ENCODE results near the gene SERHL2.
"Not testable (repeated sequence)": the region's sequence is repeated elsewhere in the genome, so short reads cannot be mapped to it uniquely, and the experiment has no call there.

Gene SERHL2

GRCh38 chr22:42512273-42512990 lies 41.3 kb upstream of the SERHL2 start:
- H3K27me3 ChIP-seq (ENCODE audit: insufficient read depth, poor library complexity, severe bottlenecking); H3K27ac ChIP-seq (ENCODE audit: poor library complexity, severe bottlenecking); DNase-seq (ENCODE audit: low spot score); H3K4me3 ChIP-seq (ENCODE audit: severe bottlenecking); H3K4me1 ChIP-seq (ENCODE audit: insufficient read depth, poor library complexity, severe bottlenecking); H3K36me3 ChIP-seq (ENCODE audit: low read depth); H3K9me3 ChIP-seq (ENCODE audit: severe bottlenecking): not testable (repeated sequence)
- ATAC-seq (ENCODE audit: low read depth), result peak; percentile 40; the same call in 2 of the 3 replicates
- peak; percentile 42 for TF ChIP-seq CTCF (IDR thresholded peaks at IDR 0.05; ENCODE audit: poor library complexity, severe bottlenecking)

DNA sequence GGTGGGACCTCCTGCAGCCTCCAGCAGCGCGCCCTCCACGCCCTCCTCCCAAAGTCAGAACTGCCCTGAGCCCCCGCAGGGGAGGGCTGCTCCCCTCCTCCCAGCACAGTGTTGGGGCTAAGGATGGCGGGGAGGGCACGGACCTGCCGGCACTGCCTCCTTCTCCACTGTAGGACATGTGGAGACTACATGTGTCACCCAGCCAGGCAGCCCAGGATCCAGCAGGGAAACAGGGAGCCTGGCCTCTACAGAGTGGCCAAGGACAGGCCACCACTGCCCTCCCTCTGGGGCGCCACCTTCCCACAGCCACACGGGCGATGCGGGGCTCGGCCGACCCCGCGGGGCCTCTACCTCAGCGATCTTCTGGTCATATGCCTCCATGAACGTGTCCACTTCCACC lies 39.4 kb upstream of the SERHL2 start:
- ATAC-seq (ENCODE audit: low read depth); H3K27ac ChIP-seq (ENCODE audit: poor library complexity, severe bottlenecking); H3K4me3 ChIP-seq (ENCODE audit: severe bottlenecking); H3K9me3 ChIP-seq (ENCODE audit: severe bottlenecking); H3K27me3 ChIP-seq (ENCODE audit: insufficient read depth, poor library complexity, severe bottlenecking); H3K4me1 ChIP-seq (ENCODE audit: insufficient read depth, poor library complexity, severe bottlenecking); DNase-seq (ENCODE audit: low spot score): not testable (repeated sequence)
- H3K36me3 ChIP-seq (ENCODE audit: low read depth), result peaks cover 12% of the 10 kb centered on the region; the same call in 1 of the 2 replicates

GRCh38 chr22:42515304-42515703 lies 38.5 kb upstream of the SERHL2 start:
- not testable (repeated sequence) for DNase-seq (ENCODE audit: low spot score); H3K4me3 ChIP-seq (ENCODE audit: severe bottlenecking); ATAC-seq (ENCODE audit: low read depth); H3K4me1 ChIP-seq (ENCODE audit: insufficient read depth, poor library complexity, severe bottlenecking); H3K27ac ChIP-seq (ENCODE audit: poor library complexity, severe bottlenecking); H3K9me3 ChIP-seq (ENCODE audit: severe bottlenecking); H3K27me3 ChIP-seq (ENCODE audit: insufficient read depth, poor library complexity, severe bottlenecking)
- peaks cover 12% of the 10 kb centered on the region; the same call in 1 of the 2 replicates for H3K36me3 ChIP-seq (ENCODE audit: low read depth)

DNA sequence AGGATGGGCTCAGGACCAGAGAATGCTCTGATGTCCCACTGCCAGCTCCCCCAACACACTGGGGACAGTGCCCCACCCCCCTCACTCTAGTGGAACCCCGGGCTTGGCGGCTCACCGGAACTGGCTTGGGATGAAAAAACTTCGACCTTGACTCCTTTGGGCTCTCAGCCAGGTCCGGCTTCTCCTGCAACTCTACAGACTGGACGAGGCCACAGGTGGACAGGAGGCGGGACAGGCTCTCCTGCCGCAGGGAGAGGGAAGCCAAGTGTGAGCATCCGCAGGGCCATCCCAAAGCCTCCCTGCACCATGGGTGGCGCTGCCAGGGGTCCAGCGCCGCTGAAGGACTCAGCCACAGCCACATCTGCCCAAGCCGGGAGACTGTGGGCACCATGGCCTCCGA lies 37.9 kb upstream of the SERHL2 start:
- no peak for TF ChIP-seq CTCF (IDR thresholded peaks at IDR 0.05; ENCODE audit: poor library complexity, severe bottlenecking)
- Histone ChIP-seq H3K4me1 (ENCODE audit: insufficient read depth, poor library complexity, severe bottlenecking) (peaks cover 7% of the 10 kb centered on the region), H3K36me3 (ENCODE audit: low read depth) (peaks cover 12% of the 10 kb centered on the region; the same call in 1 of the 2 replicates), H3K27me3 (ENCODE audit: insufficient read depth, poor library complexity, severe bottlenecking) (no peaks in the 10 kb centered on the region), H3K27ac (ENCODE audit: poor library complexity, severe bottlenecking) (no peak overlapping the region), H3K9me3 (ENCODE audit: severe bottlenecking) (no peaks in the 10 kb centered on the region), H3K4me3 (ENCODE audit: severe bottlenecking) (no peak overlapping the region)
- no peak for ATAC-seq (ENCODE audit: low read depth)
- DNase-seq (ENCODE audit: low spot score), result no peak

DNA sequence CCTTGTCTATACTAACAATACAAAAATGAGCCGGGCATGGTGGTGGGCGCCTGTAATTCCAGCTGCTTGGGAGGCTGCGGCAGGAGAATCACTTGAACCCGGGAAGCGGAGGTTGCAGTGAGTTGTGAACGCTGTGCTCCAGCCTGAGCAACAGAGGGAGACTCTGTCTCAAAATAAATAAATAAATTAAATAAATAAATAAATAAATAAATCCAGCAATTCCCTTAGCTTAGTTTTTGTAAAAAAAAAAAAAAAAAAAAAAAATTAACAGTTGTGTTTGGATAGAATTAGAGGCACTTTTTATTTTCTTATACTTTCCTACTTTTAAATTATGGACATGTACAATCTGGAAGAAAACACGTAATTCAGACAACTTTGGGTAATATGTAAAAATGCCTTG lies 36.7 kb upstream of the SERHL2 start:
- H3K4me1 ChIP-seq (ENCODE audit: insufficient read depth, poor library complexity, severe bottlenecking); H3K9me3 ChIP-seq (ENCODE audit: severe bottlenecking); H3K4me3 ChIP-seq (ENCODE audit: severe bottlenecking); H3K27me3 ChIP-seq (ENCODE audit: insufficient read depth, poor library complexity, severe bottlenecking); H3K27ac ChIP-seq (ENCODE audit: poor library complexity, severe bottlenecking); ATAC-seq (ENCODE audit: low read depth); DNase-seq (ENCODE audit: low spot score): not testable (repeated sequence)
- H3K36me3 ChIP-seq (ENCODE audit: low read depth), result peaks cover 12% of the 10 kb centered on the region; the same call in 1 of the 2 replicates

DNA sequence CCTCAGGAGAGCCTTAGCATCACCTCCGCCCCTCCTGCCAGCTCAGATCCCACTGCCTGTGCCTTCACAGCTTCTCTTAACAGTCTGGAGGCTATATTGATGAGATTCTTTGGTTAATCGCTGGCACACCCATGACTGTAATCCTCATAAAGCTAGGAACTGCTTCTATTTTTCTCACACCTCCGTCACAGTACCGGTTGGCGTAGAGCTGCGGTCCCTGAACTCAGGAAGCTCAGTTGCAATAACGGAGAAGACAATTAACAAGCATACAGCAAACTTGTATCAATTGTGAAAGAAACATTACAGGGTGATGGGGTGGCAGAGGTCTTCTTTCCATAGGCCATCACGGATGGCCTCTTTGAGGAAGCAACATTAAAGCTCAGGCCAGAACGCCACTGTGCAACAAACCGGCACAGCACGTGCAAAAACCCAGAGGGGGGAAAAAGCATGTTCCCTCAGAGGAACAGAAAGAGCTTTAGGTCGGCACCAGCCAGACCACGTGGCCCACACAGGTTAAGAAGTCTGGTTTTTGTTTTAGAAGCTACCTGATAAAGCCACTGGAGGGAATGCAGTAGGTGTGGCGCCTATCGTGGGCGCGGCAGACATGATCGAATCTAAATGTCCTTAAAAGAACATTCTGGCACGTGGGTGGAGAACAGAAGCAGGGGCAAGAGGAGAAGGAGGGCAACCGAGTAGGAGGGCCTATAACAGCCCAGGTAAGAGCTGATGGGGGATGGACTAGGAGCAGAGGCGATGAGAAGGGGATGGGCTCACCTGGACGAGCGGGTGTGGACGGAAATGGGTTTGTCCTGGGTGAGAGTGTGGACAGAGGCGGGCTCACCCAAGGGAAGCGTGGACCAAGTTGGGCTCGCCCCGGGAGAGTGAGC lies 34.9 kb upstream of the SERHL2 start:
- Histone ChIP-seq H3K4me3 (ENCODE audit: severe bottlenecking) (peak overlapping the region; percentile 95), H3K27ac (ENCODE audit: poor library complexity, severe bottlenecking) (peak overlapping the region; percentile 55)
- H3K36me3 ChIP-seq (ENCODE audit: low read depth); H3K27me3 ChIP-seq (ENCODE audit: insufficient read depth, poor library complexity, severe bottlenecking); DNase-seq (ENCODE audit: low spot score); H3K4me1 ChIP-seq (ENCODE audit: insufficient read depth, poor library complexity, severe bottlenecking); H3K9me3 ChIP-seq (ENCODE audit: severe bottlenecking): not testable (repeated sequence)
- ATAC-seq (ENCODE audit: low read depth), result peak; percentile 60
